Cerebellar cortex (tissue), 1 donor: ENCODE measurements around the gene PSME4.
A peak's percentile ranks its signal among the peaks of the same experiment; 100 is the strongest.
"Not testable (repeated sequence)": the region's sequence is repeated elsewhere in the genome, so short reads cannot be mapped to it uniquely, and the experiment has no call there.

Experiments used
- DNase-seq: peaks from one replicate; pipeline ENCODE4 v3.0.0-alpha.2; 2015; ENCODE audit warnings: low spot score

The PSME4 gene

GRCh38 chr2:53886406-53887280 lies 84.2 kb downstream of the PSME4 start:
- DNase-seq = peak; percentile 38

GRCh38 chr2:53884883-53885282 lies 85.9 kb downstream of the PSME4 start:
- DNase-seq = no peak

- DNase-seq = no peak
Measured at GRCh38 chr2:53881986-53882385, 88.8 kb downstream of the PSME4 start.

- DNase-seq = no peak
Measured at GRCh38 chr2:53881360-53881759, 89.4 kb downstream of the PSME4 start.

- no peak for DNase-seq
Measured at GRCh38 chr2:53880756-53881155, 90.0 kb downstream of the PSME4 start.

GRCh38 chr2:53877556-53877955 lies 93.2 kb downstream of the PSME4 start:
- DNase-seq = no peak

- no peak for DNase-seq
Measured at GRCh38 chr2:53877112-53877511, 93.7 kb downstream of the PSME4 start.

- no peak for DNase-seq
Measured at GRCh38 chr2:53874401-53874950, 96.3 kb downstream of the PSME4 start.

- no peak for DNase-seq
Measured at GRCh38 chr2:53867773-53868172, 103.0 kb downstream of the PSME4 start.

- DNase-seq = no peak
Measured at GRCh38 chr2:53867169-53867568, 103.6 kb downstream of the PSME4 start.

- no peak for DNase-seq
Measured at GRCh38 chr2:53865962-53866361, 104.8 kb downstream of the PSME4 start.

- DNase-seq = no peak
Measured at GRCh38 chr2:53865264-53865663, 105.5 kb downstream of the PSME4 start.

- DNase-seq = no peak
Measured at GRCh38 chr2:53863538-53864227, 107.1 kb downstream of the PSME4 start.

GRCh38 chr2:53861824-53862223 lies 109.0 kb downstream of the PSME4 start:
- DNase-seq = no peak

- peak; percentile 56 for DNase-seq
Measured at GRCh38 chr2:53859206-53860181, 111.3 kb downstream of the PSME4 start, which contains the start of gene GPR75. GPR75 (minus strand) TSS chr2:53859967; CDS start chr2:53854756, 5,211 bp downstream.

- DNase-seq = peak; percentile 13
Measured at GRCh38 chr2:53856272-53856671, 114.5 kb downstream of the PSME4 start.

- no peak for DNase-seq
Measured at GRCh38 chr2:53854678-53855077, 116.1 kb downstream of the PSME4 start.

- DNase-seq = no peak
Measured at GRCh38 chr2:53852532-53852931, 118.3 kb downstream of the PSME4 start.

GRCh38 chr2:53851052-53851757 lies 119.6 kb downstream of the PSME4 start:
- DNase-seq = not testable (repeated sequence)

- no peak for DNase-seq
Measured at GRCh38 chr2:53848062-53848461, 122.7 kb downstream of the PSME4 start.

- DNase-seq = no peak
Measured at GRCh38 chr2:53843595-53843994, 127.2 kb downstream of the PSME4 start.
